C4-2B (cell line): ENCODE results near the gene TMEM80.
"Not testable (repeated sequence)": the region's sequence is repeated elsewhere in the genome, so short reads cannot be mapped to it uniquely, and the experiment has no call there.

Experiments
- ZFX ChIP-seq: fragments of 450-650 bp; IDR thresholded peaks from 2 replicates; pipeline ENCODE4 v1.6.1; 2017
- TF ChIP-seq, protein P1 (sequence below): fragments of 450-650 bp; conservative IDR thresholded peaks from 2 replicates; pipeline ENCODE4 v1.5.1; 2017; ENCODE audit warnings: mild to moderate bottlenecking

DNA sequence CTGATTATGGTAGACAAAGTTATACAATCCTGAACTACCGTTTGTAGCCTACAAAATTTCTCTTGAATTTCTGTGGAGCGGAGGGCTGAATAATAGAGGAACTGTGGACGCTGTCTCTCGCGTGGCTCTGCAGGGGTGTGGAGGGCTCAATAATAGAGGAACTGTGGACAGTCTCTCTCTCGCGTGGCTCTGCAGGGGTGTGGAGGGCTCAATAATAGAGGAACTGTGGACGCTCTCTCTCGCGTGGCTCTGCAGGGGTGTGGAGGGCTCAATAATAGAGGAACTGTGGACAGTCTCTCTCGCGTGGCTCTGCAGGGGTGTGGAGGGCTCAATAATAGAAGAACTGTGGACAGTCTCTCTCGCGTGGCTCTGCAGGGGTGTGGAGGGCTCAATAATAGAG is 42.5 kb upstream of the TMEM80 start:
- TF ChIP-seq, protein P1, sequence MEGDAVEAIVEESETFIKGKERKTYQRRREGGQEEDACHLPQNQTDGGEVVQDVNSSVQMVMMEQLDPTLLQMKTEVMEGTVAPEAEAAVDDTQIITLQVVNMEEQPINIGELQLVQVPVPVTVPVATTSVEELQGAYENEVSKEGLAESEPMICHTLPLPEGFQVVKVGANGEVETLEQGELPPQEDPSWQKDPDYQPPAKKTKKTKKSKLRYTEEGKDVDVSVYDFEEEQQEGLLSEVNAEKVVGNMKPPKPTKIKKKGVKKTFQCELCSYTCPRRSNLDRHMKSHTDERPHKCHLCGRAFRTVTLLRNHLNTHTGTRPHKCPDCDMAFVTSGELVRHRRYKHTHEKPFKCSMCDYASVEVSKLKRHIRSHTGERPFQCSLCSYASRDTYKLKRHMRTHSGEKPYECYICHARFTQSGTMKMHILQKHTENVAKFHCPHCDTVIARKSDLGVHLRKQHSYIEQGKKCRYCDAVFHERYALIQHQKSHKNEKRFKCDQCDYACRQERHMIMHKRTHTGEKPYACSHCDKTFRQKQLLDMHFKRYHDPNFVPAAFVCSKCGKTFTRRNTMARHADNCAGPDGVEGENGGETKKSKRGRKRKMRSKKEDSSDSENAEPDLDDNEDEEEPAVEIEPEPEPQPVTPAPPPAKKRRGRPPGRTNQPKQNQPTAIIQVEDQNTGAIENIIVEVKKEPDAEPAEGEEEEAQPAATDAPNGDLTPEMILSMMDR: not testable (repeated sequence)
- not testable (repeated sequence) for TF ChIP-seq ZFX
